Measurements from ENCODE around the gene CRELD2.
A peak's percentile ranks its signal among the peaks of the same experiment; 100 is the strongest.

The CRELD2 gene
- total RNA-seq: 6.1 to 29.5 (median 15.5) reads per million in 18 experiments

GRCh38 chr22:49917974-49918910 is at the start of gene CRELD2, which contains the start of gene ALG12:
Gene CRELD2 (plus strand): TSS chr22:49918634. CDS start chr22:49918770, 136 bp downstream.
Gene ALG12 (minus strand): TSS chr22:49918438. CDS start chr22:49913765, 4,673 bp downstream.
- peak; percentile 98 to 99 for DNase-seq

GRCh38 chr22:49869086-49869830 is 49.2 kb upstream of the CRELD2 start:
- no peak for DNase-seq

GRCh38 chr22:49869845-49870712 is 48.4 kb upstream of the CRELD2 start:
- no peak for DNase-seq

GRCh38 chr22:49871482-49871881 is 47.0 kb upstream of the CRELD2 start:
- DNase-seq: no peak

- DNase-seq: no peak
Measured at GRCh38 chr22:49872347-49872746, 46.1 kb upstream of the CRELD2 start.

- DNase-seq: no peak
Measured at GRCh38 chr22:49873228-49873940, 45.0 kb upstream of the CRELD2 start.

GRCh38 chr22:49877642-49878041 is 40.8 kb upstream of the CRELD2 start:
- DNase-seq: no peak

GRCh38 chr22:49878206-49878605 is 40.2 kb upstream of the CRELD2 start:
- DNase-seq: no peak

GRCh38 chr22:49879871-49880270 is 38.6 kb upstream of the CRELD2 start:
- no peak for DNase-seq

- no peak for DNase-seq
Measured at GRCh38 chr22:49880281-49880680, 38.2 kb upstream of the CRELD2 start.

GRCh38 chr22:49881856-49882255 is 36.6 kb upstream of the CRELD2 start:
- DNase-seq: no peak

- no peak for DNase-seq
Measured at GRCh38 chr22:49882519-49883293, 35.7 kb upstream of the CRELD2 start.

- no peak for DNase-seq
Measured at GRCh38 chr22:49883294-49883640, 35.2 kb upstream of the CRELD2 start.

GRCh38 chr22:49884075-49884474 is 34.4 kb upstream of the CRELD2 start:
- DNase-seq: no peak

- DNase-seq: no peak
Measured at GRCh38 chr22:49884503-49885260, 33.8 kb upstream of the CRELD2 start.

- DNase-seq: no peak
Measured at GRCh38 chr22:49885281-49885680, 33.2 kb upstream of the CRELD2 start.

GRCh38 chr22:49885881-49886280 is 32.6 kb upstream of the CRELD2 start:
- DNase-seq: no peak

GRCh38 chr22:49886346-49887063 is 31.9 kb upstream of the CRELD2 start:
- no peak for DNase-seq

GRCh38 chr22:49887064-49887451 is 31.4 kb upstream of the CRELD2 start:
- no peak for DNase-seq

GRCh38 chr22:49887702-49888101 is 30.7 kb upstream of the CRELD2 start:
- DNase-seq: no peak
